Effector memory CD4-positive, alpha-beta T cell (primary cell): ENCODE measurements around the gene HDGFL3.

ENCODE experiments used
- DNase-seq, 3 donors: peaks; one replicate each; pipeline ENCODE4 v3.0.0-alpha.2; 2020
- H3K27ac ChIP-seq: 2 replicates; pipeline ENCODE4 v1.7.0; 2013; ENCODE audit warnings: mild to moderate bottlenecking, low read length, moderate library complexity; ENCODE audit not compliant: insufficient read depth, poor library complexity, severe bottlenecking
- H3K27me3 ChIP-seq: replicated peaks from 2 replicates; pipeline ENCODE4 v1.7.0; 2013; ENCODE audit warnings: mild to moderate bottlenecking, low read length; ENCODE audit not compliant: insufficient read depth, control insufficient read depth, poor library complexity, severe bottlenecking
- H3K36me3 ChIP-seq: 2 replicates; pipeline ENCODE4 v1.7.0; 2013; ENCODE audit warnings: mild to moderate bottlenecking, low read length, moderate library complexity; ENCODE audit not compliant: control insufficient read depth, insufficient read depth
- H3K4me1 ChIP-seq: 2 replicates; pipeline ENCODE4 v1.7.0; 2013; ENCODE audit warnings: low read length, mild to moderate bottlenecking; ENCODE audit not compliant: control insufficient read depth, insufficient read depth, poor library complexity, severe bottlenecking
- H3K4me3 ChIP-seq: 2 replicates; pipeline ENCODE4 v1.7.0; 2013; ENCODE audit warnings: low read length, low read depth, mild to moderate bottlenecking; ENCODE audit not compliant: insufficient read depth, poor library complexity, severe bottlenecking
- H3K9me3 ChIP-seq: 2 replicates; pipeline ENCODE4 v1.7.0; 2013; ENCODE audit warnings: mild to moderate bottlenecking, low read length, moderate library complexity; ENCODE audit not compliant: control insufficient read depth

Gene HDGFL3

DNA sequence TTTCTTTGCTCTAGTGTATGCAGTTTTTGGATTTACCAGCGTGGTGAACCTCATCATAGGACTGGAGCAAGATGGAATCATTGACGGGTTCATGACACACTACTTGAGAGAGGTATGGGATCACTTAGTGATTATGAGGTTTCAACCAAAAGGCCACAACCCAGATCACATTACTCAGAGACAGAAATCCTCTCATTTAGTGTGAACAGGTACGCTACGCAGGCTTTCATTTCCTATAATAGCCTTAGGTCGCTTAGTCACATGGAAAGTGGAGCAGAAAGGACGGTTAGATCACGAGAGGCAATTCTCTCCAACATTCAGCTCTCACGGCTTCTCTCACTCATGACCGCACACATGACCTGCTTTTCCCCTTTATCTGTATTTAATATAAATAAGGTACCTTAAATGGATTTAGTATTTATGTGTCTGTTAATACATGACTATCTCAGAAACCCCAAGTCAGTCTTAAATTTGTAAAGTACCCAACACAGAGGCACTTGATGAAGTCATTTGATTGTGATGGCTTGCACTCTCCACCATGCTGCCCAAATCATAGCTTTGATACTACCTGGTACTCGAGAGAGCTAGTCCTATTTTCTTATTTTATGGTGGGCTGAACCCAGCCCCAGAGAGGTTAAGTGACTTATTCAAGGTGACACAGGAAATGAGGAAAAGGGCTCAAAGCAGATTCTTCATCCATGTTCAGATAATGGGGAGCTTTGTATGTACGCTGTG lies 91.6 kb downstream of the HDGFL3 start:
- no peak for DNase-seq
- H3K4me3 ChIP-seq: no peak overlapping the region
- no peaks in the 10 kb centered on the region for H3K4me1 ChIP-seq
- H3K9me3 ChIP-seq: no peaks in the 10 kb centered on the region
- H3K36me3 ChIP-seq: no peaks in the 10 kb centered on the region
- H3K27me3 ChIP-seq: no peaks in the 10 kb centered on the region
- no peak overlapping the region for H3K27ac ChIP-seq

DNA sequence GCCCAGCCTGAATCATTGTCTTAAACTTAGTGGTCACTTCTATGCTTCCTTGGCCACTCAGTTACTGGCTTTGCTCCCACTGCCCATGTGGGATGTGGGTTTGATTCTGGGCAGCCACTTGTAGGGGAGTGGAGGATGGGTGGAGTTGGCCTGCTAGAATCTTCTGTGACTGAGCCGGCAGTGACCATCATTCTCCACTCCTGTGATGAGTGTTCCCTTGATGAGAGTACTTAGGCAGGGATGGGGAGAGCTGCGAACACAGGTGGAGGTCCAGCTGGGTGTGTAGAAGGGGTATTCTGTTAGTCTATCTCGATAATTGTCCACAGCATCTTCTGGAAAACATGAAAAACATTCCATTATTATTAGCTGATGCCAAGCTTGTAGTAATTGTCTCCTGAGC lies 92.2 kb downstream of the HDGFL3 start:
- no peak for DNase-seq
- Histone ChIP-seq H3K9me3 (no peaks in the 10 kb centered on the region), H3K27ac (no peak overlapping the region), H3K36me3 (no peaks in the 10 kb centered on the region), H3K4me3 (no peak overlapping the region), H3K4me1 (no peaks in the 10 kb centered on the region), H3K27me3 (no peaks in the 10 kb centered on the region)

DNA sequence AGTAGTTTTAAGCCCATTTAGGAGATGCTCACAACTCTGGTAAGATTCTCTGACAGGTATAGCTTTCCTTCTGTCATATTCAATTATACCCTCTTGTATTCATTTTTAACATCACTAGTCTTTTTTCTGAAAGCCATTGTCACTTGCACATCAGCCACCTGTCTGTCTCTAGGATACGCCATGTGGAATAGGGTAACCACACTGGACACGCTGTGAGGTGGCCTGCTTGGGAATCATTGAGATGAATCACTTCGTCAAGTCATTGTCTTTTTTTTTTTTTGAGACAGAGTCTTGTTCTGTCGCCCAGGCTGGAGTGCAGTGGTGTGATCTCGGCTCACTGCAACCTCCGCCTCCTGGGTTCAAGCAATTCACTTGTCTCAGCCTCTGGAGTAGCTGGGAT lies 92.8 kb downstream of the HDGFL3 start:
- H3K27ac ChIP-seq: no peak overlapping the region
- H3K4me3 ChIP-seq: no peak overlapping the region
- no peaks in the 10 kb centered on the region for H3K9me3 ChIP-seq
- no peaks in the 10 kb centered on the region for H3K4me1 ChIP-seq
- peaks cover under 1% of the 10 kb centered on the region for H3K27me3 ChIP-seq
- no peaks in the 10 kb centered on the region for H3K36me3 ChIP-seq
- no peak for DNase-seq

DNA sequence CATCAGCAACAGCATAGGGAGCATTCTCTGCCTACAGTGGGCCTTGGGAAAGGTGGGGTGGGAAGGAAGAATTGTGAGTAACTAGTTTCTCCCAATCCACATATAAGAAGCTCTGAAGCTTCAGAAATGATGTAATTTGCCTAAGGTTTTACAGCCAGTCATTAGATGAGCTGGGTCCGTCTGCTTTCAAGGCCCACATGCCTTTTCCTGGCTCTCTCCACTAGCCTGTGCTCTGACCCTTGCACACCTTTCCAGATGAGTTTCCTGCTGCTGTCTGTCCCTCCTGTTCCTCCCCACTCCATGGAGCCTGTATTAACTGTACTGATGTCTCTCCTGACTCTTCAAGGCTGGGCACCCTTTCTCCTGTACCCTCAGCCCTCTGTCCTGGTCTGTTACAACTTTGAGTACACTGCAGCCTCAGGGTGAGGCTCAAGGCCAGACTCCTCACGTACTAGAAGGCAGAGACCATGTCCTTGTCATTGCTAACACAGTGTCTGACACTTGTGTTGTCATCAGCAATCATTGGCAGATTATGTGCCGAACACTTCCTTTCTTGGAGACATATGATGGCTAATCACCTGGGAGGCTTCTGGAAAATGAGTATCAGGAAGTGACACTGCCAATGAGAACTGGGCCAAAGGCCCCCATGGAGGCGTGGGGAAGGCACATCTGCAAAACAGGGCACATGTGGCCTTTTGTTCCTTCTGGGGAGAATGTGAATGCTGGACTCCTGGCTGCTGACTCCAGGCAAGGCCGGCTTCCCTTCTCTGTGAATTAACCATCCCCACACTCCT lies 93.5 kb downstream of the HDGFL3 start:
- Histone ChIP-seq H3K4me1 (no peaks in the 10 kb centered on the region), H3K4me3 (no peak overlapping the region), H3K36me3 (no peaks in the 10 kb centered on the region), H3K27ac (no peak overlapping the region), H3K27me3 (peaks cover 5% of the 10 kb centered on the region), H3K9me3 (no peaks in the 10 kb centered on the region)
- DNase-seq: no peak

DNA sequence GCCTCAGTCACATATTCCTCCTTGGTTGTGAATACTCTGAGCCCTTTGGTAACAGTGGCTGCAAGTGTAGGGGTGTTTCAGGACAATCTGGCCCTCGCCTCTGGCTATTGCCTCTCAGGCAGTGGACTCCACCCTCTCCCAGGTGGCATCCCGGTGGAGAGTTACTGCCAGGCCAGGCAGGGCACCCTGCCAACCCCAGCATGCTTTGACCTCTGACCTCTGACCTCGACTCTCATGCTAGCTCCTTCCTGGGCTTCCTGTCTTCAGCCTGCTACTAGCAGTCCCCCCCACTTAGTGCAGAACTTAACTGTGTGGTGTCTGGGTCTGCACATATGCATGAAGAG lies 94.7 kb downstream of the HDGFL3 start:
- no peaks in the 10 kb centered on the region for H3K36me3 ChIP-seq

DNA sequence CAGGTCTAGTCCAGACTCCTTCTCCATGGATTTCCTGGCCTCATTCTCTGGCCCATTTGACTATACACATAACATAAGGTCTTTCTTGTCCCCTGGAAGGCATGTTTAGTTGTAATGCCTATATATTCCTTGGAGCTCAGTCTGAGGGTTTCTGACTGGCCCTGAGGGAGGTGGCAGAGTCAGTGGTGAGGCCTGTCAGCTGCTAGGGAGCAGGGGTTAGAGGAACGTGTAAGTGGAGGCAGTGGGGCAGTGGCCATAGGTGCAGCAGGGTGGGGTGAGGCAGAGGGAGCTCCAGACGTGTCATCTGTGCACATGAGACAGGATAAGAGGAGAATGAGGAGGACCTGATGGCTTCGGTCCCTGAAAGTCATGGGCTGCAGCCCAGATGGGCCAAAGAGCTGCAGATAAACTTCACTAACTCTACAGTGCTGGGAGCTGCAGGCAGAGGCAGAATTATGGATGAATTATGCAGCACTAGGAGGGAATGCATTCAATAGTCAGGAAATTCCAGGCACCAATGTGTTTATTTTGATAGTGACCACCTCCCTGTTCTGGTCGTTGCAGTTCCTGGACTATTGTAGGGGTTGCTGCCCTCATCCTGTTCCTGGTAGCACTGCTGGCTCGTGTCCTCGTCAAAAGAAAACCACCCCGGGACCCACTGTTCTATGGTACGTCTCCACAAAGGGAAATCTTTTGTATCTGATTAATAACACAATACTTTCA lies 95.2 kb downstream of the HDGFL3 start:
- DNase-seq: no peak
- no peaks in the 10 kb centered on the region for H3K9me3 ChIP-seq
- peaks cover 9% of the 10 kb centered on the region for H3K4me1 ChIP-seq
- H3K36me3 ChIP-seq: no peaks in the 10 kb centered on the region
- H3K4me3 ChIP-seq: no peak overlapping the region
- H3K27ac ChIP-seq: no peak overlapping the region
- peaks cover 5% of the 10 kb centered on the region for H3K27me3 ChIP-seq

More for the DNA sequence above, 94.7 kb downstream of the HDGFL3 start:
- peaks cover 5% of the 10 kb centered on the region for H3K27me3 ChIP-seq
- no peak overlapping the region for H3K4me3 ChIP-seq
- peaks cover 5% of the 10 kb centered on the region for H3K4me1 ChIP-seq
- DNase-seq: no peak
- H3K9me3 ChIP-seq: no peaks in the 10 kb centered on the region
- H3K27ac ChIP-seq: no peak overlapping the region

DNA sequence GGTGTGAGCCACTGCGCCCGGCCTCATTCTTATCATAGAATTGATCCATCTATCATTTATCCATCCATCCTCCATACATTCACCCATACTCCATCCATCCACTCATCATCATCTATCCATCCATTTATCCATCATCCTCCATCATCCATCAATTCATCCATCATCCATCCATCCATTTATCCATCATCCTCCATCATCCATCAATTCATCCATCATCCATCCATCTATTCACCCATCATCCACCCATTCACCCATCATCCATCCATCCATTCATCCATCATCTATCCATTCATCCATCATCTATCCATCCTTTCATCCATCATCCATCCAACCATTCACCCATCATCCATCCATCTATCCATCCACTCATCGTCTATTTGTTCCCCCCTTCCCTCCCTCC lies 96.5 kb downstream of the HDGFL3 start:
- Histone ChIP-seq H3K9me3 (no peaks in the 10 kb centered on the region), H3K4me1 (peaks cover 9% of the 10 kb centered on the region), H3K27ac (no peak overlapping the region), H3K36me3 (no peaks in the 10 kb centered on the region), H3K4me3 (no peak overlapping the region), H3K27me3 (peaks cover 5% of the 10 kb centered on the region)
- DNase-seq: no peak

DNA sequence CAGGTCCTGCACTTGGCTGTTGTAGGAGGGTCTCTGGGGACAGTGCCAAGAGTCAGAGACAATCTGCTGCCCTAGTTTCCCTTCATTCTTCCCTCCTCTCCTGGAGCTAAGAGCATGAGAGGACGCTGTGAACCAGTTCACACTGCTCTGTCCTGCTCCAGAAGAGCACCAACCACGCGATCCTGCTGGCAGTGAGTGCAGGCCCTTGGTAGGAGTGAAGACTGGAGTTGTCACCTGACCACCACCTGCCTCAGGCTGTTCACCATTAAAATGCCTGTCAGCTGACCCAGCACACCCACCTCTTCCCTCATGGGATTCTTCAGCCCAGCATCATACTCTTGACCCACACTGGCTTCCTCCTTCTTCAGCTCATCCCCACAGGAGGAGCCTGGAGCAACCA lies 97.2 kb downstream of the HDGFL3 start:
- H3K36me3 ChIP-seq: no peaks in the 10 kb centered on the region
- H3K4me3 ChIP-seq: no peak overlapping the region
- peaks cover 9% of the 10 kb centered on the region for H3K4me1 ChIP-seq
- H3K9me3 ChIP-seq: no peaks in the 10 kb centered on the region
- H3K27me3 ChIP-seq: peaks cover 10% of the 10 kb centered on the region
- no peak for DNase-seq
- H3K27ac ChIP-seq: no peak overlapping the region

DNA sequence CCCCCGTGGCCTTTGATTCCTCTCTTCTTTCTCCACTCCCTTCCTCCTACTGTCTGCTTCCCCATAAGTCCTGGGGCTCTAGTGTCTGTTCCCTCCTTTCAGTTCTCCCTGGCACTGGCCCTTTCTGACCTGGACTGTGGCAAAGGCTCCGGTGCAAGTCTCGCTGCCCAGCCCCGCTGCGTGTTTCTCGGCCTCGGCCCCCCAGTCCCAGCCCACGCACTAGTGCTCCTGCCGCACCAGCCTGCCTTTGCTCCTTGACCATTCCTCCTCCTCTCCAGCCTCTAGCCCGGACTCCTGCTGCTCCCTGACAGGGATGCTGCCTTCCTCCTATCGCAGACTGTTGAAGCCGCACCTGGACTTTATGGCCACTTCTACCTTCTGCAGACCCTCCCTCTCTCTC lies 98.1 kb downstream of the HDGFL3 start:
- H3K27ac ChIP-seq: no peak overlapping the region
- peaks cover 11% of the 10 kb centered on the region for H3K27me3 ChIP-seq

More for the DNA sequence above, 98.1 kb downstream of the HDGFL3 start:
- Histone ChIP-seq H3K36me3 (no peaks in the 10 kb centered on the region), H3K4me3 (no peak overlapping the region), H3K9me3 (no peaks in the 10 kb centered on the region), H3K4me1 (peaks cover 9% of the 10 kb centered on the region)
- no peak for DNase-seq
